IgD-negative memory B cell (primary cell): Measurements from ENCODE around the gene SLC24A3. TPM values are rescaled to one million over a fixed set of nuclear protein-coding genes. Genes with fewer than 3 reads are reported as not detected.

Experiments
- H3K27ac Mint-ChIP-seq, 3 donors: one replicate each; pipeline ENCODE4 v1.8.0; 2020 to 2022; ENCODE audit warnings: mild to moderate bottlenecking in 3 of 3, mixed read lengths in 3 of 3, moderate library complexity in 1 of 3
- H3K27me3 Mint-ChIP-seq: one replicate; pipeline ENCODE4 v1.8.0; 2021; ENCODE audit warnings: mixed read lengths
- H3K36me3 Mint-ChIP-seq: one replicate; pipeline ENCODE4 v1.8.0; 2020; ENCODE audit warnings: mild to moderate bottlenecking, mixed read lengths
- H3K4me1 Mint-ChIP-seq, 3 donors: one replicate each; pipeline ENCODE4 v1.8.0; 2020 to 2022; ENCODE audit warnings: mixed read lengths in 3 of 3, mild to moderate bottlenecking in 1 of 3
- H3K4me3 Mint-ChIP-seq, 4 donors: one replicate each; pipeline ENCODE4 v1.8.0; 2020 to 2022; ENCODE audit warnings: mild to moderate bottlenecking in 4 of 4, mixed read lengths in 4 of 4, moderate library complexity in 3 of 4
- H3K9me3 Mint-ChIP-seq, 3 donors: one replicate each; pipeline ENCODE4 v1.8.0; 2020 to 2021; ENCODE audit warnings: mixed read lengths in 3 of 3, mild to moderate bottlenecking in 1 of 3
- polyA plus RNA-seq: library from polyadenylated mRNA; unstranded; fragments of 300-500 nt; fragmentation: Illumina TruSeq; gene quantifications from one replicate; pipeline ENCODE4 v1.2.3, GENCODE V29; 2021

SLC24A3 gene
- polyA plus RNA-seq, 1 donor from 2014 or later: not detected

DNA sequence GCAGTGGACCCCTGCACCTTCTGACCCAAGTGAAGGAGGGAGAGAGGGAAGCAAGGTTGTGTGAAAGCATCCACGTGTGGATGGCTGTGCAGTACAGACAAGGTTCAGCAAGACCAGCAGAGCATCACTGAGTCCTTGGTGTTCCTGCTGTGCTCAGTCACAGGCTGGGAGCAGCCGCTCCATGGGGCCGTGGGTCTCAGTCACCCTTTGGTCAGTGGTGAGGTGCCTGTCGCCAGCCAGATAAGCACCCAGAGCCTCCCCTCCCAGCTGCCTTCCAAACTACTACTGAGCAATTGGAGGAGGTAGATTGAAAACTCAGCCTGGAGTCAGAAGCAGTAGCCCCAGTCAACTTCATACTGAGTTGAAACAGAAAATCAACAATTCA is 218.9 kb downstream of the SLC24A3 start:
- H3K27me3 Mint-ChIP-seq: no peaks in the 10 kb centered on the region
- H3K4me1 Mint-ChIP-seq: peaks cover 0 to 6% (median 5%) of the 10 kb centered on the region in 3 donors
- H3K9me3 Mint-ChIP-seq: no peaks in the 10 kb centered on the region
- H3K27ac Mint-ChIP-seq: no peak overlapping the region
- H3K36me3 Mint-ChIP-seq: no peaks in the 10 kb centered on the region
- H3K4me3 Mint-ChIP-seq: no peak overlapping the region

GRCh38 chr20:19431906-19432305 is 219.5 kb downstream of the SLC24A3 start:
- Mint-ChIP-seq H3K27me3 (no peaks in the 10 kb centered on the region), H3K4me3 (no peak overlapping the region), H3K36me3 (no peaks in the 10 kb centered on the region), H3K4me1 (peaks cover 0 to 6% (median 5%) of the 10 kb centered on the region in 3 donors), H3K9me3 (no peaks in the 10 kb centered on the region), H3K27ac (no peak overlapping the region)

DNA sequence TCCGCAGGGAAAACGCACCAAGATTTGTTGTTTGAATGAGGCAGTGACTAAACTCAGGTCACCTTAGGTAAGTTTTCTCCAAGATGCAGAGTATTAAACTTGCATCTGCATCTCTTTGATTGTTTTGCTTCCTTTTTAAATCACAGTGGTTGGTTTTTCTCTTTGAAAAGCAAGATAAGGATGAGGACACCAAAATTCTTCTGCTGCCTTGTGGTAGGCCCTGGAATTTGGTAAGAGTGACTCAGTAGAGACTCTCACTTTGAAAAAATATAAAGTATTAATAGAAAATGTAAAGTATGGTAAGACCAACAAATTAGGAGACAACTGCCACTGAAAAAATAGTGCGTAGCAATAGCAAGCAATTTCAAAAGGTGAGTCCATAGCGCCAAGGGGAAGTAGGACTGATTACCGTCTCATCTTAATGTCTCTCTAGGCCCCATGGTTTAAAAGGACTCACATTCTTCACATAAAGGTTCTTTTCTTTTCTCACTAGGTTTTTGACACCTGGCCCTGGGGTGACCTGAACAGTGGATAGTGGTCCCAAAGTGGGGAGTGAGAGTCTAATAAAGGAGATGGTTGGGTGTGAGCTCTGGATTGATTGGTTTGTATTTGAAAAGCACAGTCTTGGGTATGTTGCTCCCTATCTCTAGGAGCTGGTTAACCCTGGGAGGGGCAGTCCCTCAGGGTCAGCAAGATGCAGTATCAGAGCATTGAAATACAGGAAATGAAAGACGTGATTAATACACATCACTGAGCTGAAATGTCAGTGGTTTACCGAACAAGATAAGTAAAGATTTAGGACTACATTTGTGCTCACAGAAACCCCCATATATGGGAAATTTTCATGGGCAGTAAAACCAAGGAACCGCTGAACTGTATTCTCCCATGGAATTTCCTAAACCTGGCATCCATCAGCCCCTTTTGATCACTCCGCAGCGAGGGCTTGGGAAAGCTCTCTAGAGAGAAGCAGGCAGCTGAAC is 221.2 kb downstream of the SLC24A3 start:
- Mint-ChIP-seq H3K4me3 (no peak overlapping the region), H3K27ac (no peak overlapping the region), H3K4me1 (peaks cover 0 to 5% (median 0%) of the 10 kb centered on the region in 3 donors), H3K36me3 (no peaks in the 10 kb centered on the region), H3K9me3 (peaks cover 0 to 2% (median 0%) of the 10 kb centered on the region in 3 donors), H3K27me3 (no peaks in the 10 kb centered on the region)

GRCh38 chr20:19435316-19435715 is 222.9 kb downstream of the SLC24A3 start:
- Mint-ChIP-seq H3K4me3 (no peak overlapping the region), H3K4me1 (no peaks in the 10 kb centered on the region), H3K36me3 (no peaks in the 10 kb centered on the region), H3K27me3 (no peaks in the 10 kb centered on the region), H3K27ac (no peak overlapping the region), H3K9me3 (peaks cover 0 to 2% (median 0%) of the 10 kb centered on the region in 3 donors)

GRCh38 chr20:19435821-19436220 is 223.4 kb downstream of the SLC24A3 start:
- H3K36me3 Mint-ChIP-seq: no peaks in the 10 kb centered on the region
- no peak overlapping the region for H3K4me3 Mint-ChIP-seq
- no peaks in the 10 kb centered on the region for H3K4me1 Mint-ChIP-seq
- H3K27ac Mint-ChIP-seq: no peak overlapping the region
- peaks cover 0 to 2% (median 0%) of the 10 kb centered on the region in 3 donors for H3K9me3 Mint-ChIP-seq
- H3K27me3 Mint-ChIP-seq: no peaks in the 10 kb centered on the region

DNA sequence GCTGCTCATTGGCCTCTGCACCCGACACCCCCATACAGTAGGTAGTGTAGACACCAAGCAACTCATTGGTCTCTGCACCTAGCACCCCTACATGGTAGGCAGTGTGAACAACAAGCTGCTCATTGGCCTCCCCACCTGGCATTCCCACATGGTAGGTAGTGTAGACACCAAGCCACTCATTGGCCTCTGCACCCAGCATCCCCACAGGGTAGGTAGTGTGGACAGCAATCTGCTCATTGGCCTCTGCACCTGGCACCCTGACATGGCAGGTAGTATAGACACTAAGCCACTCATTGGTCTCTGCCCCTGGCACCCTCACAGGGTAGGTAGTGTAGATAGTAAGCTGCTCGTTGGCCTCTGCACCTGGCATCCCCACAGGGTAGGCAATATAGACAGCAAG is 226.0 kb downstream of the SLC24A3 start:
- H3K9me3 Mint-ChIP-seq: peaks cover 0 to 7% (median 2%) of the 10 kb centered on the region in 3 donors
- H3K4me3 Mint-ChIP-seq: no peak overlapping the region
- no peaks in the 10 kb centered on the region for H3K4me1 Mint-ChIP-seq

DNA sequence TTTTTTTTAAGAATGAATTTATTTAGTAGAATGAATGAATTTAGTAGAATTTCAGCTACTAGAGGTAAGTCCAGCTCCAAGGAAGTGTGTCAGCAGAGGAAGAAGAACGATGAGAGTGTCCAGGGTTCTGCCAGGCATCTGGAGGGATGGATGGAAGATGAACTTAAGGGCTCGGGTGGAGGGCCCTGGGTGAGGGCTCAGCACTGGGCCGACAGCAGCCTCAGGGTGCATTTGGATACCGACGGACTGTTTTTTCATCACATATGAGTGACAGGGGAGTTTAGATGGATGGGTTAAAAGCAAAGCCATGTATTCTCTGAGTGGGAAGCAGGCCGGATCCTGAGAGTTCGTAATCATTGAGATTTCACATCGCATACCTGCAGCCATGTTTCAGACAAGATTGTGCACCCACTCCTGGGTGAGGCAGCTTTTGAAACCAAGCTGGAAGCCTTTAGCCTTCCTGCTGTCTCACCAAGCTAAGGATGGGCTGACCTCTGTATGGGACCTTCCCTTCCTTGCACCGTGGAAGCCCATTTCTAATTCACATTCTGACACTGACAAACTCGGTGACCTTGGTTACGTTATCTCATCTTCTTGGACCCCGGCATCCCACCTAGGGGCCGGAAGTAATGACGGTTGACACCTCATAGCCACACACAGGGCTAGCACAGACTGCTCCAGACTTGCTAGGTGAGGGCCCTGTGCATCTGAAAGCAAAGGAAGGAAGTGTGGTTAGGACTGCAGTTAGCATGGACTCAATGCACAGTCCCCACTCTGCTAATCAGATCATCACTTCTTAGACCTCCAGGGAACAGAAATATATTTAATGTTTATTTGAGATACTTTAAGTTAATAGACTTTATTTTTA is 228.5 kb downstream of the SLC24A3 start:
- Mint-ChIP-seq H3K27me3 (no peaks in the 10 kb centered on the region), H3K27ac (peak overlapping the region in 1 of 3 donors; percentile 49), H3K36me3 (no peaks in the 10 kb centered on the region), H3K4me1 (no peaks in the 10 kb centered on the region), H3K9me3 (peaks cover 0 to 15% (median 6%) of the 10 kb centered on the region in 3 donors), H3K4me3 (no peak overlapping the region)

More for the DNA sequence above, 226.0 kb downstream of the SLC24A3 start:
- Mint-ChIP-seq H3K36me3 (no peaks in the 10 kb centered on the region), H3K27me3 (no peaks in the 10 kb centered on the region), H3K27ac (no peak overlapping the region)

GRCh38 chr20:19446246-19446645 is 233.8 kb downstream of the SLC24A3 start:
- H3K27ac Mint-ChIP-seq: no peak overlapping the region
- H3K9me3 Mint-ChIP-seq: peaks cover 1 to 15% (median 7%) of the 10 kb centered on the region in 3 donors

DNA sequence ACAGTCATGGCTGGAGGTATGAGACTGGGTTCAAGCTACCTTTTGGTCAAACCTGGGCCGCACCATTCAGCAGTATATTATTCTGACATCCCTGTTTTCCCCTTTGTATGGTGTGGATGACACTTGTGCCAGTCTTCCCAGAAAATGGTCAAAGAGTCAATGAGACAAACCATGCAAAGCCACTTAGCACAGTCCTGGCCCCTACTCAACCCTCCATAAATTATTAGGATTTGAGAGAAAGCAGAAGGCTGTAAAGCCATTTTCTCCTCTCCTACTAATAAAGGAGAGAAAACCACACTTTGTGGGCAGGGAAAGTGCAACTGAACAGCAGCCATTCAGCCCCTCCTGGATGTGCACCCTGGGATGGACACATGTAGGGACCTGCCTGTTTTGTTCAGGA is 236.2 kb downstream of the SLC24A3 start:
- Mint-ChIP-seq H3K4me3 (no peak overlapping the region), H3K36me3 (no peaks in the 10 kb centered on the region), H3K4me1 (no peaks in the 10 kb centered on the region), H3K9me3 (peaks cover 4 to 6% (median 5%) of the 10 kb centered on the region in 3 donors), H3K27me3 (peaks cover 3% of the 10 kb centered on the region), H3K27ac (no peak overlapping the region)

More at GRCh38 chr20:19446246-19446645, 233.8 kb downstream of the SLC24A3 start:
- Mint-ChIP-seq H3K36me3 (no peaks in the 10 kb centered on the region), H3K27me3 (peaks cover 3% of the 10 kb centered on the region), H3K4me1 (no peaks in the 10 kb centered on the region), H3K4me3 (no peak overlapping the region)

DNA sequence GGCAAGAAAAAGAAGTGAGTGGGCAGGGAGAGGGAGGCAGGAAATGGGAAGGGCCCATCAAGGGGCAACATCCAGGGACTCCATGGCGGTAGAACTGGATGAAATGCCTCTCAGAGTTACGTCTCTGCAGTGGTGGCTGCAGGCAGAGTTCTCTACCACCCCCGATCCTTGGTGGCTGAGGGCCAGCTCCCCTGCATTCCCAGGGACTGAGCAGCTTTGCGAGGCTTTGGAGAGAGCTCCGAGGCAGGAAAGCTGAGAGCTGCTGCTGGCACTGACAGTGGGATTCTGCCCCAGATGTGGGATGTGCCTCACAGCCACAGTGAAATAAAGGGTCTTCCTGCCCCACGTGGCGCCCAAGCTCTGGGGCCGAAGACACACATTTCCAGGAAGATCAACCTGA is 236.6 kb downstream of the SLC24A3 start:
- peaks cover 4 to 5% (median 4%) of the 10 kb centered on the region in 3 donors for H3K9me3 Mint-ChIP-seq
- no peak overlapping the region for H3K4me3 Mint-ChIP-seq
- no peaks in the 10 kb centered on the region for H3K36me3 Mint-ChIP-seq
- H3K27ac Mint-ChIP-seq: no peak overlapping the region
- peaks cover 3% of the 10 kb centered on the region for H3K27me3 Mint-ChIP-seq
- H3K4me1 Mint-ChIP-seq: no peaks in the 10 kb centered on the region

DNA sequence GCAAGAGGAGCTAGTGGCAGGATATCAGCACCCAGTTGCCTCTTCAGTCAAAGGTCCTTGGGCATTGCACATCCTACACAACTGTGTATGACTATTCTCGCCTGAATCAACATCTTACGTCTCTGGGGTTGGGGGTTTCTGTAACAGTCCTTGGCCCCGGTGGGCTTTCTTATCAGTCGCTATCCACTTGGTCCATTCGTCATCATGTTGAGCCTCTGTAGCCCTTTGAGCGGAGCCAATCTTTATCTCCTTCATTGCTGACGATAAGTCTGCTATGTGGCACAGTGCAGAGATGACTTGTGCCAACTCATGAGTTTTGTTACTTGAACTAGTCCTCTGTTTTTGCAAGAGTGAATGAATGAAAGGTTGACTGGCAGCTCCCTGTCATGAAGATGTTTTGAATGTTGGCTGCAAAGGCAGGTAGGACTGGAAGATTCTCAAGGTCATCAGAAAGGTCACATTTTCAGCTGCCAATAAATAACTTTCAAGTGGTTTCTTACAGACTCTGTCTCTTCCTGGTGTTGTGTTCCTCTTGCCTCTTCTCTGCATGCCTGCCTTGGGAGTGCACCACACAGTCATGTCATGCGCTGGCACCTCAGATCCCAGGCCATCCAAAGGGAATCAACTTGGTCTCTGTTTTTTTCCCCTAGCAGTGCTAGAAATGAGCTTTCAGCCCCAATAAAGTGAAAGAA is 238.9 kb downstream of the SLC24A3 start:
- H3K4me3 Mint-ChIP-seq: no peak overlapping the region

DNA sequence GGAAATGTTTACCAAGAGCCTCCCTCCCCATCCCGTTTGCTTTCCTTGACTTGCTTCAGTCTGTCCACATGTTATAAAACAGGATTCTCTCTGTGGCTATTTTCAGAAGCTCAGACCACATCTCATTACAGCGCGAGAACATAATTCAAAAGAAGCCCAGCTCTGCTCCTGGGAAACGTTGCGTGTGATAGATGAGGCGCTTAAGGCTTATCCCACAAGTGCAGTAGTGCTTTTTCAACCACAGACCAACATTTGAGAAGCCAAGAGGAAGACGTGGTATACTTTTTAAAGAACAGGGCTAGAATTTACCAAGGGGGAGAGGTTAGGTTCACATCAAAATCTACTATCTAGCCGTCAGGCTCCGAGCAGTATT is 239.5 kb downstream of the SLC24A3 start:
- Mint-ChIP-seq H3K4me1 (no peaks in the 10 kb centered on the region), H3K36me3 (no peaks in the 10 kb centered on the region), H3K4me3 (no peak overlapping the region), H3K27me3 (peaks cover 2% of the 10 kb centered on the region), H3K27ac (no peak overlapping the region), H3K9me3 (peaks cover 0 to 4% (median 2%) of the 10 kb centered on the region in 3 donors)

More for the DNA sequence above, 238.9 kb downstream of the SLC24A3 start:
- Mint-ChIP-seq H3K36me3 (no peaks in the 10 kb centered on the region), H3K27ac (no peak overlapping the region), H3K27me3 (peaks cover 2% of the 10 kb centered on the region), H3K9me3 (peaks cover 0 to 4% (median 2%) of the 10 kb centered on the region in 3 donors), H3K4me1 (no peaks in the 10 kb centered on the region)

- Mint-ChIP-seq H3K4me3 (no peak overlapping the region), H3K9me3 (peaks cover 0 to 4% (median 0%) of the 10 kb centered on the region in 3 donors), H3K4me1 (no peaks in the 10 kb centered on the region), H3K27ac (peak overlapping the region in 1 of 3 donors; percentile 57), H3K27me3 (no peaks in the 10 kb centered on the region), H3K36me3 (no peaks in the 10 kb centered on the region)
These were observed 241.0 kb downstream of the SLC24A3 start for GRCh38 chr20:19453410-19453809.

- Mint-ChIP-seq H3K27ac (peak overlapping the region in 1 of 3 donors; percentile 57), H3K27me3 (no peaks in the 10 kb centered on the region), H3K9me3 (peaks cover 0 to 4% (median 0%) of the 10 kb centered on the region in 3 donors), H3K36me3 (no peaks in the 10 kb centered on the region), H3K4me1 (no peaks in the 10 kb centered on the region), H3K4me3 (no peak overlapping the region)
These were observed 241.4 kb downstream of the SLC24A3 start for GRCh38 chr20:19453862-19454261.
